Activated CD4-positive, alpha-beta memory T cell treated with anti-CD3 and anti-CD28 coated beads for 36 hours (primary cell): ENCODE data around the gene BTF3. TPM values are rescaled to one million over a fixed set of nuclear protein-coding genes. Genes with fewer than 3 reads are reported as not detected.

Experiments
- CTCF ChIA-PET: fragments of 350-600 bp; sonication (Branson Sonifier 250); formaldehyde crosslinking; loops from one replicate; lab custom pipeline; 2021; ENCODE audit warnings: antibody characterized with exemption, inconsistent platforms; lab: Charles Lee
- POLR2A ChIA-PET: fragments of 350-600 bp; sonication (Branson Sonifier 250); formaldehyde crosslinking; loops from one replicate; lab custom pipeline; 2021; ENCODE audit warnings: antibody characterized with exemption; lab: Charles Lee
- DNase-seq: peaks from one replicate; pipeline ENCODE4 v3.0.0-alpha.2; 2020
- H3K27ac Mint-ChIP-seq: one replicate; pipeline ENCODE4 v1.8.0; 2021; ENCODE audit warnings: mixed read lengths
- H3K27me3 Mint-ChIP-seq: one replicate; pipeline ENCODE4 v1.8.0; 2021; ENCODE audit warnings: mixed read lengths
- H3K36me3 Mint-ChIP-seq: one replicate; pipeline ENCODE4 v1.8.0; 2021; ENCODE audit warnings: mixed read lengths
- H3K4me1 Mint-ChIP-seq: one replicate; pipeline ENCODE4 v1.8.0; 2021; ENCODE audit warnings: low read depth, mixed read lengths
- H3K4me3 Mint-ChIP-seq: one replicate; pipeline ENCODE4 v1.8.0; 2021; ENCODE audit warnings: mild to moderate bottlenecking, mixed read lengths
- H3K9me3 Mint-ChIP-seq: one replicate; pipeline ENCODE4 v1.8.0; 2021; ENCODE audit warnings: mixed read lengths
- intact Hi-C: fragments of 100-400 bp; cut with micrococcal nuclease; formaldehyde crosslinking; loops from one replicate; pipeline ENCODE4 v1.15.1; 2023
- total RNA-seq, 2 experiments: library from RNA; stranded (reverse); gene quantifications; one replicate each; pipeline ENCODE4 v1.2.3, GENCODE V29; 2021

Gene BTF3
- total RNA-seq, 2 experiments from 2014 or later, result 936 to 944 TPM

- intact Hi-C loops, result no loop called here
- Mint-ChIP-seq H3K9me3 (no peaks in the 10 kb centered on the region), H3K36me3 (no peaks in the 10 kb centered on the region), H3K27ac (no peak overlapping the region), H3K4me1 (no peaks in the 10 kb centered on the region), H3K4me3 (no peak overlapping the region), H3K27me3 (peaks cover 10% of the 10 kb centered on the region)
- ChIA-PET CTCF (no interaction called here), POLR2A (no interaction called here)
- DNase-seq, result no peak
These were observed 10.4 kb upstream of the BTF3 start for GRCh38 chr5:73487815-73488214.

GRCh38 chr5:73488806-73489205, 9.4 kb upstream of the BTF3 start:
- H3K36me3 Mint-ChIP-seq, result no peaks in the 10 kb centered on the region
- H3K4me3 Mint-ChIP-seq, result no peak overlapping the region
- peaks cover 15% of the 10 kb centered on the region for H3K27me3 Mint-ChIP-seq
- no peaks in the 10 kb centered on the region for H3K9me3 Mint-ChIP-seq
- POLR2A ChIA-PET, result no interaction called here
- no peak for DNase-seq
- intact Hi-C loops, result no loop called here
- no peak overlapping the region for H3K27ac Mint-ChIP-seq
- CTCF ChIA-PET, result no interaction called here
- H3K4me1 Mint-ChIP-seq, result no peaks in the 10 kb centered on the region

- DNase-seq, result no peak
- CTCF ChIA-PET, result interaction anchor here (0.7 kb wide), 1 partner anchor 39 kb away, joined by 3 read pairs; no protein-coding TSS in a partner anchor
- peaks cover 17% of the 10 kb centered on the region for H3K27me3 Mint-ChIP-seq
- H3K4me3 Mint-ChIP-seq, result no peak overlapping the region
- H3K36me3 Mint-ChIP-seq, result no peaks in the 10 kb centered on the region
- no peaks in the 10 kb centered on the region for H3K9me3 Mint-ChIP-seq
- H3K27ac Mint-ChIP-seq, result no peak overlapping the region
- POLR2A ChIA-PET, result no interaction called here
- intact Hi-C loops, result no loop called here
- H3K4me1 Mint-ChIP-seq, result no peaks in the 10 kb centered on the region
These were observed 8.2 kb upstream of the BTF3 start for GRCh38 chr5:73490088-73490487.

GRCh38 chr5:73491155-73491554, 7.1 kb upstream of the BTF3 start:
- DNase-seq, result no peak
- CTCF ChIA-PET, result no interaction called here
- POLR2A ChIA-PET, result no interaction called here
- H3K4me3 Mint-ChIP-seq, result no peak overlapping the region
- intact Hi-C loops, result no loop called here
- H3K36me3 Mint-ChIP-seq, result no peaks in the 10 kb centered on the region
- H3K27me3 Mint-ChIP-seq, result peaks cover 17% of the 10 kb centered on the region
- no peak overlapping the region for H3K27ac Mint-ChIP-seq
- no peaks in the 10 kb centered on the region for H3K4me1 Mint-ChIP-seq
- no peaks in the 10 kb centered on the region for H3K9me3 Mint-ChIP-seq

GRCh38 chr5:73493421-73493820, 4.8 kb upstream of the BTF3 start:
- H3K4me1 Mint-ChIP-seq, result peaks cover 6% of the 10 kb centered on the region
- H3K27ac Mint-ChIP-seq, result no peak overlapping the region
- ChIA-PET POLR2A (no interaction called here), CTCF (interaction anchor here (1.2 kb wide), 1 partner anchor 42 kb away, joined by 3 read pairs; no protein-coding TSS in a partner anchor)
- H3K4me3 Mint-ChIP-seq, result no peak overlapping the region
- intact Hi-C loops, result no loop called here
- H3K27me3 Mint-ChIP-seq, result peaks cover 12% of the 10 kb centered on the region
- H3K36me3 Mint-ChIP-seq, result peaks cover 2% of the 10 kb centered on the region
- H3K9me3 Mint-ChIP-seq, result no peaks in the 10 kb centered on the region
- no peak for DNase-seq

- peaks cover 13% of the 10 kb centered on the region for H3K4me1 Mint-ChIP-seq
- H3K27me3 Mint-ChIP-seq, result peaks cover 9% of the 10 kb centered on the region
- no peak for DNase-seq
- no peak overlapping the region for H3K4me3 Mint-ChIP-seq
- H3K36me3 Mint-ChIP-seq, result peaks cover 11% of the 10 kb centered on the region
- H3K9me3 Mint-ChIP-seq, result no peaks in the 10 kb centered on the region
- intact Hi-C loops, result loop anchor here (5.0 kb wide), 1 partner anchor 1907 kb away; the partner anchor contains the start of gene MCCC2
- POLR2A ChIA-PET, result no interaction called here
- CTCF ChIA-PET, result interaction anchor here (0.7 kb wide), 1 partner anchor 40 kb away, joined by 4 read pairs; no protein-coding TSS in a partner anchor
- no peak overlapping the region for H3K27ac Mint-ChIP-seq
These were observed 3.5 kb upstream of the BTF3 start for GRCh38 chr5:73494721-73495120.

GRCh38 chr5:73495772-73496335, 2.4 kb upstream of the BTF3 start:
- H3K27ac Mint-ChIP-seq, result no peak overlapping the region
- H3K36me3 Mint-ChIP-seq, result peaks cover 17% of the 10 kb centered on the region
- no peaks in the 10 kb centered on the region for H3K9me3 Mint-ChIP-seq
- DNase-seq, result no peak
- intact Hi-C loops, result loop anchor here (5.0 kb wide), 1 partner anchor 1909 kb away; the partner anchor contains the start of gene MCCC2
- peaks cover 9% of the 10 kb centered on the region for H3K27me3 Mint-ChIP-seq
- CTCF ChIA-PET, result interaction anchor here (1.1 to 2.0 kb wide), 2 partner anchors 41 to 45 kb away, joined by 3 to 9 read pairs; no protein-coding TSS in a partner anchor
- no peak overlapping the region for H3K4me3 Mint-ChIP-seq
- POLR2A ChIA-PET, result no interaction called here
- H3K4me1 Mint-ChIP-seq, result peaks cover 23% of the 10 kb centered on the region

- no peak for DNase-seq
- Mint-ChIP-seq H3K36me3 (peaks cover 23% of the 10 kb centered on the region), H3K4me1 (peaks cover 30% of the 10 kb centered on the region), H3K27me3 (peaks cover 9% of the 10 kb centered on the region), H3K9me3 (no peaks in the 10 kb centered on the region), H3K4me3 (peak overlapping the region; percentile 98), H3K27ac (peak overlapping the region; percentile 1)
- ChIA-PET POLR2A (interaction anchor here (3.4 kb wide), 1 partner anchor 68 kb away, joined by 14 read pairs; the partner anchor contains the start of genes ANKRA2 and UTP15), CTCF (interaction anchor here (1.1 to 2.0 kb wide), 2 partner anchors 42 to 46 kb away, joined by 3 to 9 read pairs; no protein-coding TSS in a partner anchor)
- intact Hi-C loops, result loop anchor here (5.0 kb wide), 1 partner anchor 1910 kb away; the partner anchor contains the start of gene MCCC2
These were observed 1.2 kb upstream of the BTF3 start for GRCh38 chr5:73496984-73497457.

GRCh38 chr5:73497497-73498056, 665 bp upstream of the BTF3 start:
- POLR2A ChIA-PET, result interaction anchor here (0.9 to 3.4 kb wide), 3 partner anchors 9 to 67 kb away, joined by 4 to 14 read pairs (median 4); partner anchors contain the start of genes ANKRA2 and UTP15

GRCh38 chr5:73499187-73499586, 945 bp downstream of the BTF3 start:
- Mint-ChIP-seq H3K36me3 (peaks cover 41% of the 10 kb centered on the region), H3K4me1 (peaks cover 37% of the 10 kb centered on the region), H3K9me3 (no peaks in the 10 kb centered on the region), H3K4me3 (peak overlapping the region; percentile 98), H3K27me3 (peaks cover under 1% of the 10 kb centered on the region), H3K27ac (peak overlapping the region; percentile 97)
- no peak for DNase-seq
- CTCF ChIA-PET, result interaction anchor here (1.6 kb wide), 1 partner anchor 48 kb away, joined by 3 read pairs; no protein-coding TSS in a partner anchor
- POLR2A ChIA-PET, result interaction anchor here (0.6 to 3.4 kb wide), 5 partner anchors 8 to 315 kb away, joined by 3 to 14 read pairs (median 4); partner anchors contain the start of genes ANKRA2 and UTP15
- intact Hi-C loops, result loop anchor here (2.0 to 5.0 kb wide), 3 partner anchors 38 to 1912 kb away; partner anchors contain the start of gene MCCC2

More at GRCh38 chr5:73497497-73498056, 665 bp upstream of the BTF3 start:
- Mint-ChIP-seq H3K27ac (peak overlapping the region; percentile 97), H3K4me3 (peak overlapping the region; percentile 98), H3K36me3 (peaks cover 28% of the 10 kb centered on the region), H3K4me1 (peaks cover 36% of the 10 kb centered on the region), H3K27me3 (peaks cover 8% of the 10 kb centered on the region), H3K9me3 (no peaks in the 10 kb centered on the region)
- DNase-seq, result no peak
- CTCF ChIA-PET, result interaction anchor here (2.0 kb wide), 1 partner anchor 46 kb away, joined by 9 read pairs; no protein-coding TSS in a partner anchor
- intact Hi-C loops, result loop anchor here (1.0 to 5.0 kb wide), 5 partner anchors 39 to 1910 kb away; partner anchors contain the start of genes ANKRA2, MCCC2 and UTP15

GRCh38 chr5:73499756-73500155, 1.5 kb downstream of the BTF3 start:
- intact Hi-C loops, result loop anchor here (2.0 to 5.0 kb wide), 3 partner anchors 37 to 1912 kb away; partner anchors contain the start of gene MCCC2
- Mint-ChIP-seq H3K4me3 (peak overlapping the region; percentile 98), H3K4me1 (peaks cover 37% of the 10 kb centered on the region), H3K9me3 (no peaks in the 10 kb centered on the region), H3K36me3 (peaks cover 45% of the 10 kb centered on the region), H3K27ac (peak overlapping the region; percentile 97), H3K27me3 (no peaks in the 10 kb centered on the region)
- POLR2A ChIA-PET, result interaction anchor here (3.4 kb wide), 1 partner anchor 65 kb away, joined by 14 read pairs; the partner anchor contains the start of genes ANKRA2 and UTP15
- DNase-seq, result no peak
- CTCF ChIA-PET, result interaction anchor here (0.9 to 1.6 kb wide), 4 partner anchors 20 to 98 kb away, joined by 3 read pairs; partner anchors contain the start of gene FOXD1
